DOHH2 (cell line): ENCODE results near the gene GALR1.

Experiments
- H3F3A ChIP-seq: fragments of 200-600 bp; sonication (generic), shearing (Covaris generic); 2 replicates; pipeline ENCODE4 v1.6.0; 2016; ENCODE audit warnings: antibody characterized with exemption, mild to moderate bottlenecking; ENCODE audit not compliant: control insufficient read depth, insufficient read depth
- H3K27ac ChIP-seq: fragments of 200-600 bp; sonication (generic); 2 replicates; pipeline ENCODE4 v1.5.1; 2014; ENCODE audit warnings: low read depth, mild to moderate bottlenecking, low read length, moderate library complexity
- H3K27me3 ChIP-seq: fragments of 200-600 bp; sonication (generic); 2 replicates; pipeline ENCODE4 v1.6.1; 2014; ENCODE audit warnings: mild to moderate bottlenecking, low read length, mixed read lengths; ENCODE audit not compliant: control insufficient read depth
- H3K36me3 ChIP-seq: fragments of 200-600 bp; sonication (generic); 2 replicates; pipeline ENCODE4 v1.6.1; 2014; ENCODE audit warnings: mild to moderate bottlenecking, low read length, moderate library complexity, mixed read lengths; ENCODE audit not compliant: control insufficient read depth
- H3K4me1 ChIP-seq: fragments of 200-600 bp; sonication (generic); 2 replicates; pipeline ENCODE4 v1.6.1; 2014; ENCODE audit warnings: mild to moderate bottlenecking, low read length, mixed read lengths; ENCODE audit not compliant: control insufficient read depth
- H3K4me2 ChIP-seq: fragments of 200-600 bp; sonication (generic); 2 replicates; pipeline ENCODE4 v1.6.0; 2014; ENCODE audit warnings: mild to moderate bottlenecking, low read length, moderate library complexity
- H3K4me3 ChIP-seq: fragments of 200-600 bp; sonication (generic); 2 replicates; pipeline ENCODE4 v1.5.1; 2014; ENCODE audit warnings: mild to moderate bottlenecking, low read length, mixed read lengths
- H3K79me2 ChIP-seq: fragments of 200-600 bp; sonication (generic); 2 replicates; pipeline ENCODE4 v1.6.1; 2014; ENCODE audit warnings: mild to moderate bottlenecking, low read length, mixed read lengths; ENCODE audit not compliant: control insufficient read depth
- H3K9me2 ChIP-seq: fragments of 200-600 bp; sonication (generic); replicated peaks from 2 replicates; pipeline ENCODE4 v1.6.1; 2014; ENCODE audit warnings: mild to moderate bottlenecking, low read length, mixed read lengths; ENCODE audit not compliant: control insufficient read depth
- H3K9me3 ChIP-seq: fragments of 200-600 bp; sonication (generic); 2 replicates; pipeline ENCODE4 v1.6.1; 2014; ENCODE audit warnings: antibody characterized with exemption, low read length, mixed read lengths; ENCODE audit not compliant: control insufficient read depth, insufficient read depth
- H4K20me1 ChIP-seq: fragments of 200-600 bp; sonication (generic); 2 replicates; pipeline ENCODE4 v1.6.0; 2014; ENCODE audit warnings: low read depth, mild to moderate bottlenecking, antibody characterized with exemption, low read length, moderate library complexity; ENCODE audit not compliant: control insufficient read depth, insufficient read depth
- CTCF ChIP-seq: fragments of 200-600 bp; sonication (generic); IDR thresholded peaks from one replicate; pipeline ENCODE4 v1.5.1; 2014; ENCODE audit warnings: antibody characterized with exemption, mild to moderate bottlenecking, low read depth, low read length; ENCODE audit not compliant: poor library complexity, severe bottlenecking
- EZH2phosphoT487 ChIP-seq: fragments of 200-600 bp; sonication (generic); IDR thresholded peaks from 2 replicates; pipeline ENCODE4 v1.6.1; 2017; ENCODE audit warnings: borderline replicate concordance, mild to moderate bottlenecking, antibody characterized with exemption, low read length, moderate library complexity, mixed read lengths

Gene GALR1

GRCh38 chr18:77305676-77306075 is 56.0 kb downstream of the GALR1 start:
- H3K36me3 ChIP-seq = no peaks in the 10 kb centered on the region
- no peaks in the 10 kb centered on the region for H3K4me1 ChIP-seq
- no peaks in the 10 kb centered on the region for H3K9me2 ChIP-seq
- TF ChIP-seq EZH2phosphoT487 (no peak), CTCF (no peak)
- no peaks in the 10 kb centered on the region for H3F3A ChIP-seq
- no peak overlapping the region for H3K4me2 ChIP-seq
- H3K4me3 ChIP-seq = no peak overlapping the region
- H3K9me3 ChIP-seq = no peaks in the 10 kb centered on the region
- no peak overlapping the region for H3K27ac ChIP-seq
- H4K20me1 ChIP-seq = no peaks in the 10 kb centered on the region
- no peaks in the 10 kb centered on the region for H3K79me2 ChIP-seq
- H3K27me3 ChIP-seq = no peaks in the 10 kb centered on the region

GRCh38 chr18:77308216-77308615 is 58.6 kb downstream of the GALR1 start:
- no peak overlapping the region for H3K4me3 ChIP-seq
- no peaks in the 10 kb centered on the region for H3K79me2 ChIP-seq

GRCh38 chr18:77314511-77314910 is 64.9 kb downstream of the GALR1 start:
- no peaks in the 10 kb centered on the region for H3F3A ChIP-seq
- H3K9me3 ChIP-seq = no peaks in the 10 kb centered on the region
- H3K36me3 ChIP-seq = no peaks in the 10 kb centered on the region
- peaks cover 8% of the 10 kb centered on the region for H3K27me3 ChIP-seq
- no peak overlapping the region for H3K27ac ChIP-seq
- no peaks in the 10 kb centered on the region for H3K9me2 ChIP-seq
- no peaks in the 10 kb centered on the region for H4K20me1 ChIP-seq
- no peak overlapping the region for H3K4me2 ChIP-seq
- H3K79me2 ChIP-seq = no peaks in the 10 kb centered on the region
- no peak overlapping the region for H3K4me3 ChIP-seq
- TF ChIP-seq EZH2phosphoT487 (no peak), CTCF (no peak)
- H3K4me1 ChIP-seq = no peaks in the 10 kb centered on the region

More at GRCh38 chr18:77308216-77308615, 58.6 kb downstream of the GALR1 start:
- no peaks in the 10 kb centered on the region for H4K20me1 ChIP-seq
- no peaks in the 10 kb centered on the region for H3K27me3 ChIP-seq
- no peak overlapping the region for H3K4me2 ChIP-seq
- H3K9me2 ChIP-seq = no peaks in the 10 kb centered on the region
- no peaks in the 10 kb centered on the region for H3K9me3 ChIP-seq
- H3K36me3 ChIP-seq = no peaks in the 10 kb centered on the region
- H3K4me1 ChIP-seq = no peaks in the 10 kb centered on the region
- H3F3A ChIP-seq = no peaks in the 10 kb centered on the region
- no peak overlapping the region for H3K27ac ChIP-seq
- TF ChIP-seq EZH2phosphoT487 (no peak), CTCF (no peak)

GRCh38 chr18:77314952-77315351 is 65.3 kb downstream of the GALR1 start:
- Histone ChIP-seq H4K20me1 (no peaks in the 10 kb centered on the region), H3K79me2 (no peaks in the 10 kb centered on the region), H3K4me3 (no peak overlapping the region), H3K27ac (no peak overlapping the region), H3K27me3 (peaks cover 8% of the 10 kb centered on the region), H3K4me2 (no peak overlapping the region), H3K4me1 (no peaks in the 10 kb centered on the region), H3K36me3 (no peaks in the 10 kb centered on the region), H3F3A (no peaks in the 10 kb centered on the region), H3K9me3 (no peaks in the 10 kb centered on the region), H3K9me2 (no peaks in the 10 kb centered on the region)
- TF ChIP-seq EZH2phosphoT487 = no peak
- no peak for TF ChIP-seq CTCF
